HepG2 (cell line): ENCODE data around the gene EPHA3. TPM values are rescaled to one million over a fixed set of nuclear protein-coding genes. Genes with fewer than 3 reads are reported as not detected.

Experiments
- ATAC-seq: fragments of 200-7000 bp; cut with Tn5 transposase; 3 replicates; pipeline ENCODE4 v1.9.1; 2020; ENCODE audit warnings: mild to moderate bottlenecking, moderate library complexity
- BruUV-seq: library from RNA; stranded (reverse); fragments of 400-500 nt; replicated peaks from 2 replicates; lab custom pipeline; 2021; lab: Mats Ljungman, UMichigan
- CTCF ChIA-PET: fragments of 300-600 bp; formaldehyde crosslinking; extraction: SDS; loops from one replicate; lab custom pipeline; 2021; ENCODE audit warnings: low total read pairs, inconsistent platforms, low intra/inter-chr PET ratio; lab: Yijun Ruan, JAX
- POLR2A ChIA-PET: fragments of 350-600 bp; sonication (Branson Sonifier 250); formaldehyde crosslinking; loops from one replicate; lab custom pipeline; 2020; ENCODE audit warnings: antibody characterized with exemption, inconsistent platforms; lab: Yijun Ruan, JAX
- DNase-seq: peaks from one replicate; pipeline ENCODE4 v3.0.0-alpha.2; 2015; ENCODE audit warnings: low spot score
- FAIRE-seq: peaks from 3 replicates; lab custom pipeline; 2011; peaks lifted over from hg19 to GRCh38; lab: Jason Lieb, UNC
- H2AFZ ChIP-seq: one replicate; pipeline ENCODE4 v1.6.1; 2011; ENCODE audit warnings: low read length, inconsistent platforms
- H3K27ac ChIP-seq: fragments of 300-600 bp; 3 replicates; pipeline ENCODE4 v1.8.0; 2011; ENCODE audit warnings: mixed run types, mild to moderate bottlenecking, mixed read lengths, low read length, inconsistent platforms; ENCODE audit not compliant: insufficient read depth; ENCODE audit errors: extremely low read length
- H3K27me3 ChIP-seq, 2 experiments: fragments of 200-600 bp in 1 of 2; 2 replicates in 1 of 2; 3 replicates in 1 of 2; pipeline versions ENCODE4 v1.6.0 to v1.8.0; 2011; ENCODE audit warnings: low read length in 2 of 2, mild to moderate bottlenecking in 2 of 2, moderate library complexity in 2 of 2, inconsistent platforms in 1 of 2; ENCODE audit not compliant: insufficient read depth in 2 of 2, control insufficient read depth in 1 of 2
- H3K36me3 ChIP-seq, 2 experiments: fragments of 200-600 bp in 1 of 2; replicated peaks in 1 of 2; 2 replicates in 1 of 2; 3 replicates in 1 of 2; pipeline versions ENCODE4 v1.5.1 to v1.8.0; 2011; ENCODE audit warnings: low read length in 2 of 2, inconsistent platforms in 1 of 2; ENCODE audit not compliant: insufficient read depth in 2 of 2, control insufficient read depth in 1 of 2
- H3K4me1 ChIP-seq: 2 replicates; pipeline ENCODE4 v1.5.1; 2012; ENCODE audit warnings: low read length, inconsistent platforms; ENCODE audit not compliant: insufficient read depth
- H3K4me2 ChIP-seq: 2 replicates; pipeline ENCODE4 v1.6.0; 2011; ENCODE audit warnings: low read depth, low read length, inconsistent platforms
- H3K4me3 ChIP-seq, 3 experiments: fragments of 200-600 bp in 1 of 3; sonication (generic), shearing (Covaris generic) in 1 of 3; replicated peaks in 1 of 3; 2 replicates each; pipeline ENCODE4 v1.5.1; 2011 to 2016; ENCODE audit warnings: low read length in 3 of 3, inconsistent platforms in 2 of 3, low read depth in 2 of 3, mild to moderate bottlenecking in 2 of 3, control low read depth in 1 of 3, mixed read lengths in 1 of 3; ENCODE audit not compliant: insufficient read depth in 1 of 3
- H3K79me2 ChIP-seq: one replicate; pipeline ENCODE4 v1.6.1; 2011; ENCODE audit warnings: low read length, inconsistent platforms; ENCODE audit not compliant: insufficient read depth
- H3K9ac ChIP-seq: 2 replicates; pipeline ENCODE4 v1.6.0; 2011; ENCODE audit warnings: mild to moderate bottlenecking, low read depth, low read length, inconsistent platforms; ENCODE audit not compliant: insufficient read depth
- H3K9me3 ChIP-seq: 2 replicates; pipeline ENCODE4 v1.5.1; 2012; ENCODE audit warnings: mild to moderate bottlenecking, low read length
- H4K20me1 ChIP-seq: 2 replicates; pipeline ENCODE4 v1.6.0; 2011; ENCODE audit warnings: inconsistent platforms, mild to moderate bottlenecking, low read length, moderate library complexity; ENCODE audit not compliant: insufficient read depth
- KAT2B ChIP-seq: fragments of 150-350 bp; IDR thresholded peaks from 2 replicates; pipeline ENCODE4 v1.6.1; 2014; ENCODE audit warnings: low read depth, low read length, borderline replicate concordance
- PRMT3 ChIP-seq: sonication (generic); formaldehyde crosslinking; IDR thresholded peaks from 2 replicates; pipeline ENCODE4 v1.8.1; 2022; ENCODE audit warnings: low read depth, mild to moderate bottlenecking, moderate library complexity, missing genetic modification reagents, borderline replicate concordance
- RFXAP ChIP-seq: sonication (generic); formaldehyde crosslinking; IDR thresholded peaks from 2 replicates; pipeline ENCODE4 v1.4.0; 2020; ENCODE audit warnings: missing genetic modification reagents, borderline replicate concordance
- SOX6 ChIP-seq, 2 experiments: fragments of 450-650 bp in 1 of 2; sonication (generic) in 1 of 2; formaldehyde crosslinking in 1 of 2; IDR thresholded peaks; 2 replicates each; pipeline versions ENCODE4 v1.4.0 to v1.6.1; 2017 to 2020; ENCODE audit warnings: antibody characterized with exemption in 1 of 2, mild to moderate bottlenecking in 1 of 2, missing genetic modification reagents in 1 of 2
- ZMYM2 ChIP-seq: sonication (generic); formaldehyde crosslinking; IDR thresholded peaks from 2 replicates; pipeline ENCODE4 v1.8.0; 2022; ENCODE audit warnings: mild to moderate bottlenecking, missing genetic modification reagents
- ZNF180 ChIP-seq: sonication (generic); formaldehyde crosslinking; IDR thresholded peaks from 2 replicates; pipeline ENCODE4 v1.4.0; 2020; ENCODE audit warnings: low read depth, missing genetic modification reagents, borderline replicate concordance
- ZNF260 ChIP-seq: sonication (generic); formaldehyde crosslinking; IDR thresholded peaks from 2 replicates; pipeline ENCODE4 v1.4.0; 2020; ENCODE audit warnings: missing genetic modification reagents, low read depth, mild to moderate bottlenecking, borderline replicate concordance
- ZNF562 ChIP-seq: sonication (generic); formaldehyde crosslinking; IDR thresholded peaks from 2 replicates; pipeline ENCODE4 v1.8.0; 2022; ENCODE audit warnings: missing genetic modification reagents, borderline replicate concordance
- WGBS: methylation state at CpG from one replicate; pipeline ENCODE4 v1.1.6; 2017; ENCODE audit warnings: low lambda C conversion rate; 5-methylcytosine and 5-hydroxymethylcytosine counted together
- in situ Hi-C: cut with HindIII; loops from 2 replicates; pipeline ENCODE4 v1.10.0; 2017; ENCODE audit warnings: low pct_unique_long_range_greater_than_20kb; ENCODE audit not compliant: extremely low pct_ligation_motif_present
- intact Hi-C: fragments of 100-400 bp; cut with micrococcal nuclease; formaldehyde crosslinking; loops from one replicate; pipeline ENCODE4 v1.10.0; 2022; ENCODE audit not compliant: unreplicated experiment
- polyA plus RNA-seq, 8 experiments: library from polyadenylated mRNA; depleted of rRNA in 3 of 8; stranded (reverse) in 7 of 8; unstranded in 1 of 8; fragments of >200 nt; fragmentation: Illumina TruSeq in 4 of 8; extraction: Trizol in 4 of 8; gene quantifications; 2 replicates each; pipeline versions ENCODE4 v1.2.1 to v1.2.3, GENCODE V29; 2011 to 2016; ENCODE audit warnings: low read depth in 4 of 8, missing spikeins in 1 of 8, mixed read lengths in 1 of 8; ENCODE audit not compliant: insufficient read depth in 1 of 8
- total RNA-seq, 5 experiments: library from RNA; depleted of rRNA; stranded (reverse); fragments of >200 nt; fragmentation: Illumina TruSeq; extraction: Trizol; gene quantifications; 2 replicates each; pipeline ENCODE4 v1.2.3, GENCODE V29; 2016; ENCODE audit warnings: low read depth in 1 of 5
- TF ChIP-seq, protein P1 (sequence below): sonication (generic); formaldehyde crosslinking; IDR thresholded peaks from 2 replicates; pipeline ENCODE4 v1.5.1; 2020; ENCODE audit warnings: missing genetic modification reagents, mild to moderate bottlenecking, borderline replicate concordance
- TF ChIP-seq, protein P2 (sequence below): sonication (generic); formaldehyde crosslinking; IDR thresholded peaks from 2 replicates; pipeline ENCODE4 v1.8.0; 2022; ENCODE audit warnings: missing genetic modification reagents, mild to moderate bottlenecking, inconsistent platforms, borderline replicate concordance
- TF ChIP-seq, protein P3 (sequence below): sonication (generic); formaldehyde crosslinking; conservative IDR thresholded peaks from 2 replicates; pipeline ENCODE4 v1.8.0; 2022; ENCODE audit warnings: mild to moderate bottlenecking, moderate library complexity, missing genetic modification reagents
- TF ChIP-seq, protein P4 (sequence below): fragments of 450-650 bp; IDR thresholded peaks from 2 replicates; pipeline ENCODE4 v1.6.1; 2017; ENCODE audit warnings: mild to moderate bottlenecking
- TF ChIP-seq, protein P5 (sequence below): IDR thresholded peaks from 2 replicates; pipeline ENCODE4 v1.6.1; 2016; ENCODE audit warnings: missing compliant biosample characterization, missing genetic modification reagents, borderline replicate concordance

EPHA3 gene
- total and polyA plus RNA-seq, 2 of the 13 experiments (the other 11 are each of a cell fraction or from before 2014, with no cell fraction given), result 0.01 TPM; not detected in 1

- no peak for ATAC-seq
- H3K27ac ChIP-seq, result no peak overlapping the region
- H3K36me3 ChIP-seq, result no peaks in the 10 kb centered on the region
- H2AFZ ChIP-seq, result no peak overlapping the region
- no peaks in the 10 kb centered on the region; a peak in 1 of 5 replicates for H3K27me3 ChIP-seq
- ChIA-PET CTCF (no interaction called here), POLR2A (no interaction called here)
- WGBS, result 7% methylated on average over 2 of the region's 2 CpGs
- H3K9ac ChIP-seq, result no peak overlapping the region
- intact Hi-C loops, result no loop called here
- no peaks in the 10 kb centered on the region for H4K20me1 ChIP-seq
- TF ChIP-seq PRMT3 (CRISPR knock-in tag) (no peak), ZNF180 (CRISPR knock-in tag) (no peak), RFXAP (no peak), ZMYM2 (CRISPR knock-in tag) (no peak), ZNF260 (CRISPR knock-in tag) (no peak), KAT2B (no peak), SOX6 (IDR thresholded peaks at IDR 0.05) (no peak), SOX6 (CRISPR knock-in tag; IDR thresholded peaks at IDR 0.05) (no peak), ZNF562 (CRISPR knock-in tag) (no peak)
- TF ChIP-seq, protein P1, sequence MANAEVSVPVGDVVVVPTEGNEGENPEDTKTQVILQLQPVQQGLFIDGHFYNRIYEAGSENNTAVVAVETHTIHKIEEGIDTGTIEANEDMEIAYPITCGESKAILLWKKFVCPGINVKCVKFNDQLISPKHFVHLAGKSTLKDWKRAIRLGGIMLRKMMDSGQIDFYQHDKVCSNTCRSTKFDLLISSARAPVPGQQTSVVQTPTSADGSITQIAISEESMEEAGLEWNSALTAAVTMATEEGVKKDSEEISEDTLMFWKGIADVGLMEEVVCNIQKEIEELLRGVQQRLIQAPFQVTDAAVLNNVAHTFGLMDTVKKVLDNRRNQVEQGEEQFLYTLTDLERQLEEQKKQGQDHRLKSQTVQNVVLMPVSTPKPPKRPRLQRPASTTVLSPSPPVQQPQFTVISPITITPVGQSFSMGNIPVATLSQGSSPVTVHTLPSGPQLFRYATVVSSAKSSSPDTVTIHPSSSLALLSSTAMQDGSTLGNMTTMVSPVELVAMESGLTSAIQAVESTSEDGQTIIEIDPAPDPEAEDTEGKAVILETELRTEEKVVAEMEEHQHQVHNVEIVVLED, result no peak
- TF ChIP-seq, protein P2, sequence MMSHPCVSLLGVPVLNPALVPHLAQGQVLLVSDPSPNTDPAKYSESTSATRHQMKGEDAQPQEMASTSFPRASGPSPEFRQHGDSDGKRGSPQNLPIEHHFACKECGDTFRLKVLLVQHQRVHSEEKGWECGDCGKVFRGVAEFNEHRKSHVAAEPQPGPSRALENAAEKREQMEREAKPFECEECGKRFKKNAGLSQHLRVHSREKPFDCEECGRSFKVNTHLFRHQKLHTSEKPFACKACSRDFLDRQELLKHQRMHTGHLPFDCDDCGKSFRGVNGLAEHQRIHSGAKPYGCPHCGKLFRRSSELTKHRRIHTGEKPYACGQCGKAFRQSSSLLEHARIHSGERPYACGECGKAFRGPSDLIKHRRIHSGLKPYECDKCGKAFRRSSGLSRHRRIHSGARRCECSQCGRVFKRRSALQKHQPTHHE (CRISPR knock-in tag), result no peak
- TF ChIP-seq, protein P3, sequence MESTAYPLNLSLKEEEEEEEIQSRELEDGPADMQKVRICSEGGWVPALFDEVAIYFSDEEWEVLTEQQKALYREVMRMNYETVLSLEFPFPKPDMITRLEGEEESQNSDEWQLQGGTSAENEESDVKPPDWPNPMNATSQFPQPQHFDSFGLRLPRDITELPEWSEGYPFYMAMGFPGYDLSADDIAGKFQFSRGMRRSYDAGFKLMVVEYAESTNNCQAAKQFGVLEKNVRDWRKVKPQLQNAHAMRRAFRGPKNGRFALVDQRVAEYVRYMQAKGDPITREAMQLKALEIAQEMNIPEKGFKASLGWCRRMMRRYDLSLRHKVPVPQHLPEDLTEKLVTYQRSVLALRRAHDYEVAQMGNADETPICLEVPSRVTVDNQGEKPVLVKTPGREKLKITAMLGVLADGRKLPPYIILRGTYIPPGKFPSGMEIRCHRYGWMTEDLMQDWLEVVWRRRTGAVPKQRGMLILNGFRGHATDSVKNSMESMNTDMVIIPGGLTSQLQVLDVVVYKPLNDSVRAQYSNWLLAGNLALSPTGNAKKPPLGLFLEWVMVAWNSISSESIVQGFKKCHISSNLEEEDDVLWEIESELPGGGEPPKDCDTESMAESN (CRISPR knock-in tag), result no peak
- TF ChIP-seq, protein P4, sequence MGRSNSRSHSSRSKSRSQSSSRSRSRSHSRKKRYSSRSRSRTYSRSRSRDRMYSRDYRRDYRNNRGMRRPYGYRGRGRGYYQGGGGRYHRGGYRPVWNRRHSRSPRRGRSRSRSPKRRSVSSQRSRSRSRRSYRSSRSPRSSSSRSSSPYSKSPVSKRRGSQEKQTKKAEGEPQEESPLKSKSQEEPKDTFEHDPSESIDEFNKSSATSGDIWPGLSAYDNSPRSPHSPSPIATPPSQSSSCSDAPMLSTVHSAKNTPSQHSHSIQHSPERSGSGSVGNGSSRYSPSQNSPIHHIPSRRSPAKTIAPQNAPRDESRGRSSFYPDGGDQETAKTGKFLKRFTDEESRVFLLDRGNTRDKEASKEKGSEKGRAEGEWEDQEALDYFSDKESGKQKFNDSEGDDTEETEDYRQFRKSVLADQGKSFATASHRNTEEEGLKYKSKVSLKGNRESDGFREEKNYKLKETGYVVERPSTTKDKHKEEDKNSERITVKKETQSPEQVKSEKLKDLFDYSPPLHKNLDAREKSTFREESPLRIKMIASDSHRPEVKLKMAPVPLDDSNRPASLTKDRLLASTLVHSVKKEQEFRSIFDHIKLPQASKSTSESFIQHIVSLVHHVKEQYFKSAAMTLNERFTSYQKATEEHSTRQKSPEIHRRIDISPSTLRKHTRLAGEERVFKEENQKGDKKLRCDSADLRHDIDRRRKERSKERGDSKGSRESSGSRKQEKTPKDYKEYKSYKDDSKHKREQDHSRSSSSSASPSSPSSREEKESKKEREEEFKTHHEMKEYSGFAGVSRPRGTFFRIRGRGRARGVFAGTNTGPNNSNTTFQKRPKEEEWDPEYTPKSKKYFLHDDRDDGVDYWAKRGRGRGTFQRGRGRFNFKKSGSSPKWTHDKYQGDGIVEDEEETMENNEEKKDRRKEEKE, result no peak
- TF ChIP-seq, protein P5, sequence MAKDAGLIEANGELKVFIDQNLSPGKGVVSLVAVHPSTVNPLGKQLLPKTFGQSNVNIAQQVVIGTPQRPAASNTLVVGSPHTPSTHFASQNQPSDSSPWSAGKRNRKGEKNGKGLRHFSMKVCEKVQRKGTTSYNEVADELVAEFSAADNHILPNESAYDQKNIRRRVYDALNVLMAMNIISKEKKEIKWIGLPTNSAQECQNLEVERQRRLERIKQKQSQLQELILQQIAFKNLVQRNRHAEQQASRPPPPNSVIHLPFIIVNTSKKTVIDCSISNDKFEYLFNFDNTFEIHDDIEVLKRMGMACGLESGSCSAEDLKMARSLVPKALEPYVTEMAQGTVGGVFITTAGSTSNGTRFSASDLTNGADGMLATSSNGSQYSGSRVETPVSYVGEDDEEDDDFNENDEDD (CRISPR knock-in tag), result no peak
- no peak overlapping the region for H3K4me3 ChIP-seq
- BruUV-seq, result no TSS peak
- no peaks in the 10 kb centered on the region for H3K4me1 ChIP-seq
- in situ Hi-C loops, result no loop called here
- no peaks in the 10 kb centered on the region for H3K9me3 ChIP-seq
- no peak overlapping the region for H3K4me2 ChIP-seq
- H3K79me2 ChIP-seq, result no peaks in the 10 kb centered on the region
- DNase-seq, result no peak
- FAIRE-seq, result no peak
Observed at GRCh38 chr3:89452066-89452465, 344.6 kb downstream of the EPHA3 start.
